GM23338 (cell line): ENCODE results near the gene CHST2. TPM values are rescaled to one million over a fixed set of nuclear protein-coding genes. Genes with fewer than 3 reads are reported as not detected.

Experiments used
- ATAC-seq: fragments of 200-7000 bp; cut with Tn5 transposase; 3 replicates; pipeline ENCODE4 v1.9.1; 2020
- DNase-seq: peaks from one replicate; pipeline ENCODE4 v3.0.0-alpha.2; 2015; ENCODE audit warnings: low spot score
- H2AFZ ChIP-seq: fragments of 200-600 bp; sonication (generic); 2 replicates; pipeline ENCODE4 v1.8.0; 2016; ENCODE audit warnings: antibody characterized with exemption, mild to moderate bottlenecking, moderate library complexity
- H3F3A ChIP-seq: fragments of 200-600 bp; sonication (generic); replicated peaks from 2 replicates; pipeline ENCODE4 v1.8.0; 2017; ENCODE audit warnings: antibody characterized with exemption, mixed run types, low read depth
- H3K27ac ChIP-seq: fragments of 200-600 bp; sonication (generic); 2 replicates; pipeline ENCODE4 v1.6.1; 2016; ENCODE audit warnings: low read depth
- H3K27me3 ChIP-seq: fragments of 200-600 bp; sonication (generic); 2 replicates; pipeline ENCODE4 v1.8.0; 2016; ENCODE audit warnings: mild to moderate bottlenecking, mixed run types, moderate library complexity; ENCODE audit not compliant: insufficient read depth
- H3K36me3 ChIP-seq: fragments of 200-600 bp; sonication (generic); 2 replicates; pipeline ENCODE4 v1.8.0; 2016; ENCODE audit warnings: mild to moderate bottlenecking; ENCODE audit not compliant: insufficient read depth
- H3K4me1 ChIP-seq: fragments of 200-600 bp; sonication (generic); 2 replicates; pipeline ENCODE4 v1.8.0; 2016; ENCODE audit warnings: mild to moderate bottlenecking, moderate library complexity; ENCODE audit not compliant: insufficient read depth
- H3K4me2 ChIP-seq: fragments of 200-600 bp; sonication (generic); 2 replicates; pipeline ENCODE4 v1.7.1; 2017; ENCODE audit warnings: mixed run types
- H3K4me3 ChIP-seq: fragments of 200-600 bp; sonication (generic); 2 replicates; pipeline ENCODE4 v1.6.1; 2016; ENCODE audit warnings: mixed run types
- H3K79me2 ChIP-seq: fragments of 200-600 bp; sonication (generic); replicated peaks from 2 replicates; pipeline ENCODE4 v1.8.0; 2017; ENCODE audit warnings: mild to moderate bottlenecking; ENCODE audit not compliant: insufficient read depth
- H3K9me2 ChIP-seq: fragments of 200-600 bp; sonication (generic); 2 replicates; pipeline ENCODE4 v1.8.0; 2017; ENCODE audit not compliant: insufficient read depth
- H4K20me1 ChIP-seq: fragments of 200-600 bp; sonication (generic); replicated peaks from 2 replicates; pipeline ENCODE4 v1.8.0; 2017; ENCODE audit warnings: mild to moderate bottlenecking; ENCODE audit not compliant: insufficient read depth
- H3K27ac Mint-ChIP-seq: 2 replicates; pipeline ENCODE4 v1.8.0; 2020; ENCODE audit warnings: inconsistent platforms, mild to moderate bottlenecking, moderate library complexity, mixed read lengths
- H3K27me3 Mint-ChIP-seq: 3 replicates; pipeline ENCODE4 v1.8.0; 2022; ENCODE audit warnings: low read depth, mild to moderate bottlenecking, moderate library complexity, mixed read lengths, inconsistent platforms; ENCODE audit not compliant: insufficient read depth, poor library complexity
- H3K36me3 Mint-ChIP-seq: 3 replicates; pipeline ENCODE4 v1.8.0; 2021; ENCODE audit warnings: low read depth, mild to moderate bottlenecking, inconsistent platforms, moderate library complexity, mixed read lengths
- H3K4me1 Mint-ChIP-seq: 3 replicates; pipeline ENCODE4 v1.8.0; 2020; ENCODE audit warnings: mild to moderate bottlenecking, inconsistent platforms, mixed read lengths
- H3K4me3 Mint-ChIP-seq: 3 replicates; pipeline ENCODE4 v1.8.0; 2021; ENCODE audit warnings: moderate library complexity, mild to moderate bottlenecking, inconsistent platforms, mixed read lengths
- H3K9me3 Mint-ChIP-seq: 3 replicates; pipeline ENCODE4 v1.8.0; 2020; ENCODE audit warnings: moderate library complexity, mild to moderate bottlenecking, inconsistent platforms, mixed read lengths
- CREB1 ChIP-seq: fragments of 250-450 bp; sonication (Bioruptor Pico); IDR thresholded peaks from 2 replicates; pipeline ENCODE4 v1.5.0; 2020; ENCODE audit warnings: low read depth, mild to moderate bottlenecking, moderate library complexity
- EZH2 ChIP-seq: fragments of 200-600 bp; sonication (generic); IDR thresholded peaks from one replicate; pipeline ENCODE4 v1.8.0; 2017; ENCODE audit warnings: antibody characterized with exemption, mild to moderate bottlenecking, low read depth; ENCODE audit not compliant: unreplicated experiment
- JUNB ChIP-seq: IDR thresholded peaks from one replicate; pipeline ENCODE4 v1.6.1; 2016; ENCODE audit warnings: antibody characterized with exemption; ENCODE audit not compliant: unreplicated experiment
- NANOG ChIP-seq: IDR thresholded peaks from 2 replicates; pipeline ENCODE4 v1.6.1; 2016; ENCODE audit warnings: antibody characterized with exemption, borderline replicate concordance
- POLR2AphosphoS5 ChIP-seq: IDR thresholded peaks from 2 replicates; pipeline ENCODE4 v1.6.1; 2016; ENCODE audit warnings: antibody characterized with exemption, low read depth
- STAT1 ChIP-seq: IDR thresholded peaks from one replicate; pipeline ENCODE4 v1.6.1; 2016; ENCODE audit warnings: antibody characterized with exemption; ENCODE audit not compliant: unreplicated experiment
- ZNF114 ChIP-seq: fragments of 250-450 bp; sonication (Bioruptor Pico); IDR thresholded peaks from 2 replicates; pipeline ENCODE4 v1.5.0; 2020; ENCODE audit warnings: mild to moderate bottlenecking, moderate library complexity
- ZNF462 ChIP-seq: fragments of 250-450 bp; sonication (Bioruptor Pico); IDR thresholded peaks from 2 replicates; pipeline ENCODE4 v1.5.0; 2020; ENCODE audit warnings: mild to moderate bottlenecking, moderate library complexity
- polyA plus RNA-seq: library from polyadenylated mRNA; unstranded; fragments of >200 nt; fragmentation: Nextera tagmentation; extraction: Ambion mirVana; gene quantifications from 2 replicates; pipeline ENCODE4 v1.2.1, GENCODE V29; 2016
- total RNA-seq: library from RNA; depleted of rRNA; stranded (reverse); fragments of >200 nt; shearing (Covaris generic); gene quantifications from 2 replicates; pipeline ENCODE4 v1.2.3, GENCODE V29; 2014

Gene CHST2
- total and polyA plus RNA-seq, 2 experiments from 2014 or later = 4.1 to 28.3 TPM

DNA sequence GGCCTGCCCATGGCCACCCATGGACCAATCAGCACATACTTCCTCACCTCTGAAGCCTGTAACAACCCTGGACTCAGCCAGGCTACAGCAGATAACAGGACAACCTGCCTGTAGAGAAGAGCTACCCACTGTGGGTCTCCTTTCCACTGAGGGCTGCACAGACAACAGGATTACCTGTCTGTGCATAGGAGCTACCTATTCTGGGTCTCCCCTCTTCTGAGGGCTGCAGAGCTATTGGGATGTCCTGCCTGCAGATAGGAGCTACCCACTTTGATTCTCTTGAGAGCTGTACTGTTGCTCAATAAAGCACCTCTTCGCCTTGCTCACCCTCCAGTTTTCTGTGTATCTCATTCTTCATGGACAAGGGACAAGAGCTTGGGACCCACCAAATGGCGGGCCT is 23.8 kb upstream of the CHST2 start:
- Histone ChIP-seq H3K9me2 (no peaks in the 10 kb centered on the region), H3K27ac (no peak overlapping the region), H4K20me1 (no peaks in the 10 kb centered on the region), H3F3A (no peaks in the 10 kb centered on the region), H2AFZ (no peak overlapping the region), H3K4me2 (no peak overlapping the region), H3K4me3 (no peak overlapping the region), H3K27me3 (no peaks in the 10 kb centered on the region), H3K79me2 (no peaks in the 10 kb centered on the region), H3K4me1 (no peaks in the 10 kb centered on the region), H3K36me3 (no peaks in the 10 kb centered on the region)
- Mint-ChIP-seq H3K27ac (no peak overlapping the region), H3K36me3 (peaks cover 12% of the 10 kb centered on the region; the same call in 2 of the 3 replicates), H3K4me1 (peaks cover 3% of the 10 kb centered on the region; the same call in 1 of the 3 replicates), H3K9me3 (peaks cover 28% of the 10 kb centered on the region), H3K4me3 (no peak overlapping the region), H3K27me3 (peaks cover 1% of the 10 kb centered on the region)
- ATAC-seq = no peak
- TF ChIP-seq CREB1 (CRISPR knock-in tag) (no peak), ZNF462 (CRISPR knock-in tag) (no peak), JUNB (no peak), STAT1 (no peak), EZH2 (no peak), ZNF114 (CRISPR knock-in tag) (no peak), POLR2AphosphoS5 (no peak), NANOG (no peak)
- no peak for DNase-seq
